Measurements from ENCODE around the gene RERE.

Gene RERE

GRCh38 chr1:8348777-8349472, 468.5 kb downstream of the RERE start:
- peak; percentile 60 for DNase-seq
- Histone ChIP-seq H3K4me1 (peaks cover 7% of the 10 kb centered on the region), H3K4me3 (ENCODE audit: low read depth, low read length) (no peak overlapping the region), H3K9me3 (no peaks in the 10 kb centered on the region), H3K36me3 (no peaks in the 10 kb centered on the region), H3K27me3 (no peaks in the 10 kb centered on the region)
- TF ChIP-seq, protein P1, sequence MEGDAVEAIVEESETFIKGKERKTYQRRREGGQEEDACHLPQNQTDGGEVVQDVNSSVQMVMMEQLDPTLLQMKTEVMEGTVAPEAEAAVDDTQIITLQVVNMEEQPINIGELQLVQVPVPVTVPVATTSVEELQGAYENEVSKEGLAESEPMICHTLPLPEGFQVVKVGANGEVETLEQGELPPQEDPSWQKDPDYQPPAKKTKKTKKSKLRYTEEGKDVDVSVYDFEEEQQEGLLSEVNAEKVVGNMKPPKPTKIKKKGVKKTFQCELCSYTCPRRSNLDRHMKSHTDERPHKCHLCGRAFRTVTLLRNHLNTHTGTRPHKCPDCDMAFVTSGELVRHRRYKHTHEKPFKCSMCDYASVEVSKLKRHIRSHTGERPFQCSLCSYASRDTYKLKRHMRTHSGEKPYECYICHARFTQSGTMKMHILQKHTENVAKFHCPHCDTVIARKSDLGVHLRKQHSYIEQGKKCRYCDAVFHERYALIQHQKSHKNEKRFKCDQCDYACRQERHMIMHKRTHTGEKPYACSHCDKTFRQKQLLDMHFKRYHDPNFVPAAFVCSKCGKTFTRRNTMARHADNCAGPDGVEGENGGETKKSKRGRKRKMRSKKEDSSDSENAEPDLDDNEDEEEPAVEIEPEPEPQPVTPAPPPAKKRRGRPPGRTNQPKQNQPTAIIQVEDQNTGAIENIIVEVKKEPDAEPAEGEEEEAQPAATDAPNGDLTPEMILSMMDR (IDR thresholded peaks at IDR 0.05; ENCODE audit: low read depth, low read length): peak; percentile 63

DNA sequence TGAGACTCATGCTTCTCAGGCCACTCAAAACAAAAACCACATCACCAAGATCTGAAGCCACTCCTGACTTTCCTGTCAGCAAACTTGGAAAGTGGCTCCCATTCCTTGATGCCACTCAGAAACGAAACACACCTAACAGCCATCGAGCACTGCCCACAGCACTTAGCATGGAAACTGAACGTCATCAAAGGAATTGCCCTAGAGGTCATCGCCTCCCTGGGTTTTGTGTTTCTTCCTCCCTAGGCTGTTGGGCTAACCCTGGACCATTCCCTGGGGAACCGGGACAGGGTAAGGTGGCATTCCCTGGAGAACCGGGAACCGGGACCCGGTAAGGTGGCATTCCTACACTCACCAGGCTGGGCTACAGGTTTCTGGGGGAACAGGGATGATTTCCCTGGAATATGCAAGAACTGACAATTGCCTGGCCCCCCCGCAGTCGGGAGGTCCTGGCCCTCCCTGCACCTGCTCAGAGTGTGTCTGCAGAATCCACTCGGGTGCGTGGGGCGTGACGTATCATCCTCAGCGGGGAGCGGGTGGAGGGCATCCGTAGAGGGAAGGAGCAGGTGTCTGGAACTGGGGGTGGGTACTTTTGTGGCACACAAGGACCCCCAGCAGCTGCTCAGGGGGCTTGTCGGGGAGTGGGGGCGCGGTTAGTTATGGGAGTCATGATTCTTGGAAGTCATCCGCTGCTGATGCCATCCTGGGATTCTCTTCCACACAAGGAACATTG, 469.2 kb downstream of the RERE start:
- no peak overlapping the region for H3K4me3 ChIP-seq (ENCODE audit: low read depth, low read length)
- TF ChIP-seq, protein P1 (IDR thresholded peaks at IDR 0.05; ENCODE audit: low read depth, low read length): no peak
- H3K36me3 ChIP-seq: no peaks in the 10 kb centered on the region
- no peaks in the 10 kb centered on the region for H3K9me3 ChIP-seq
- peaks cover 7% of the 10 kb centered on the region for H3K4me1 ChIP-seq
- H3K27me3 ChIP-seq: no peaks in the 10 kb centered on the region
- no peak for DNase-seq

GRCh38 chr1:8347635-8348034, 469.8 kb downstream of the RERE start:
- TF ChIP-seq, protein P1 (IDR thresholded peaks at IDR 0.05; ENCODE audit: low read depth, low read length): no peak
- Histone ChIP-seq H3K36me3 (no peaks in the 10 kb centered on the region), H3K9me3 (no peaks in the 10 kb centered on the region), H3K27me3 (no peaks in the 10 kb centered on the region), H3K4me1 (peaks cover 7% of the 10 kb centered on the region), H3K4me3 (ENCODE audit: low read depth, low read length) (no peak overlapping the region)
- DNase-seq: peak; percentile 39

DNA sequence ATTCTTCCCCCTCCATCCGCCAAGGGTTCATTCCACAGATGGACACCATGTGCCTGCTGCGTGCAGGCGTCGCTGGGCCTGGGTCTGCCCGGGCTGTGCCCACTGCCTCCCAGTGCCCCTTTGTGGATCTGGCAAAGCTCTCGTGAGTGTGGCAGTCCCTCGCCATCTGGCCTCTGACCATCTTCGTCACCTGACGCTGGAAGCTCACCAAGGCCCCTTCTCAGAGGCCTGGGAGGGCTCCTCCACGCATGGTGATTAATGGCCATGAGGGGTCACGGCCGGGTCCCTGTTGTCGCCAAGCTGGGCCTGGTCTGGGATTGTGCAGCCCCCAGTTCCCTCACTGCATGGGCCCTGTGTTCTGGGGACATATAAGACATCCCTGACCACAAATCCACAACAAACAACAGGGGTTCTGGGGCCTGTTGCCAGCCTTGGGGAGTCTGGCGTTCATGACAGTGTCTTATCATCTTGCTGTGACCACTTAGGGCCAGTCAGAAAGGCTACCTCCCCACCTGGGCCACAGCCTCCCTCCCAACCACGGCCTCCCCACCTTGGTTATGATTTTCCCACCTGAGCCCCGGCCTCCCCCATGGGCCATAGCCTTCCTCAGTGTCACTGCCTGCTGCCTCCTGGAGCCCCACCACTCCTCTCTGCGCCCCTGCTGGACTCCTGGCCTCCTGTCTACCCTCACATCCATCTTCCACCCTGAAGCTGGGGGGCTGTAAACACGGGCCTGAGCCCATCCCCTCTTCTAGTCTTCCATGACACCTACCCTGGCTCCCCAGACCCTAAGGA, 471.6 kb downstream of the RERE start:
- no peaks in the 10 kb centered on the region for H3K36me3 ChIP-seq
- TF ChIP-seq, protein P1 (IDR thresholded peaks at IDR 0.05; ENCODE audit: low read depth, low read length): no peak
- H3K4me3 ChIP-seq (ENCODE audit: low read depth, low read length): no peak overlapping the region
- no peaks in the 10 kb centered on the region for H3K9me3 ChIP-seq
- no peaks in the 10 kb centered on the region for H3K27me3 ChIP-seq
- no peak for DNase-seq
- H3K4me1 ChIP-seq: peaks cover 7% of the 10 kb centered on the region

- Histone ChIP-seq H3K36me3 (no peaks in the 10 kb centered on the region), H3K4me3 (ENCODE audit: low read depth, low read length) (no peak overlapping the region), H3K4me1 (peaks cover 7% of the 10 kb centered on the region), H3K9me3 (no peaks in the 10 kb centered on the region), H3K27me3 (no peaks in the 10 kb centered on the region)
- no peak for DNase-seq
- TF ChIP-seq, protein P1 (IDR thresholded peaks at IDR 0.05; ENCODE audit: low read depth, low read length): no peak
These were observed 472.4 kb downstream of the RERE start for GRCh38 chr1:8344893-8345507.
